ENCODE data around the gene STAT6. TPM values are rescaled to one million over a fixed set of nuclear protein-coding genes. Genes with fewer than 3 reads are reported as not detected.

Gene STAT6
- total RNA-seq, 1 donor from 2014 or later, result 12.9 TPM

DNA sequence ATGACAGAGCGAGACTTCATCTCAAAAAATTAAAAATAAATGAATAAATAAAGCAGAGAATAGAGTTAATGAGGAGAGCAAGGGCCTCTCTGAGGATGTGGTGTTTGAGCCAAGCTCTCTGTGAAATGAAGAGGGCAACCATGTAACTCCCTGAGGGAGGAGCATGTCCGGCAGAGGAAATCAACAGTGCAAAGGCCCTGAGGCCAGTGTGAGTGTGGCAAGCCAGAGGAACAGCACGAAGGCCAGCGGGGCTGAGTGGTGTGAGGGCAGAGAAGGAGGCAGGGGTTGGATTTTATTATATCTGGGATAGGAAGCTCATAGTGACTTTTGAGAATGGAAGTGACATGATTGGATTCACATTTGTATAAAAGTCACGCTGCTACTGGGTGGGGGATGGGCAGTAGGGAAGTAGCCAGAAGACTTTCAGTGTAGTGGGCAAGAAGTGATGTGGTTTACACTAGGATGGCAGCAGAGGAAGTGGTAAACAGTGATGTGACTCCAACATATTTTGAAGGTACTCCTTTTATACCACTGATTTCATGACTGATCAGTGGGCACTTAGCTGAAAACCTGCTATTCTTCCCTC is 46.5 kb upstream of the STAT6 start:
- Mint-ChIP-seq H3K4me3 (peak overlapping the region; percentile 72), H3K27ac (no peak overlapping the region), H3K9me3 (no peaks in the 10 kb centered on the region), H3K4me1 (peaks cover 12% of the 10 kb centered on the region), H3K36me3 (peaks cover 57% of the 10 kb centered on the region), H3K27me3 (ENCODE audit: insufficient read depth, low read depth) (peaks cover 5% of the 10 kb centered on the region)
- no peak overlapping the region for H2AFZ ChIP-seq (replicated peaks)
- no peaks in the 10 kb centered on the region for H3K79me2 ChIP-seq (ENCODE audit: low read depth)
- DNase-seq (ENCODE audit: low spot score), result no peak
- H3K4me1 ChIP-seq, result no peaks in the 10 kb centered on the region
- H3F3A ChIP-seq (ENCODE audit: low read depth), result no peaks in the 10 kb centered on the region
- TF ChIP-seq EZH2phosphoT487 (IDR thresholded peaks at IDR 0.05), result no peak
- no peak for TF ChIP-seq EZH2 (IDR thresholded peaks at IDR 0.05)
- TF ChIP-seq, protein P1, sequence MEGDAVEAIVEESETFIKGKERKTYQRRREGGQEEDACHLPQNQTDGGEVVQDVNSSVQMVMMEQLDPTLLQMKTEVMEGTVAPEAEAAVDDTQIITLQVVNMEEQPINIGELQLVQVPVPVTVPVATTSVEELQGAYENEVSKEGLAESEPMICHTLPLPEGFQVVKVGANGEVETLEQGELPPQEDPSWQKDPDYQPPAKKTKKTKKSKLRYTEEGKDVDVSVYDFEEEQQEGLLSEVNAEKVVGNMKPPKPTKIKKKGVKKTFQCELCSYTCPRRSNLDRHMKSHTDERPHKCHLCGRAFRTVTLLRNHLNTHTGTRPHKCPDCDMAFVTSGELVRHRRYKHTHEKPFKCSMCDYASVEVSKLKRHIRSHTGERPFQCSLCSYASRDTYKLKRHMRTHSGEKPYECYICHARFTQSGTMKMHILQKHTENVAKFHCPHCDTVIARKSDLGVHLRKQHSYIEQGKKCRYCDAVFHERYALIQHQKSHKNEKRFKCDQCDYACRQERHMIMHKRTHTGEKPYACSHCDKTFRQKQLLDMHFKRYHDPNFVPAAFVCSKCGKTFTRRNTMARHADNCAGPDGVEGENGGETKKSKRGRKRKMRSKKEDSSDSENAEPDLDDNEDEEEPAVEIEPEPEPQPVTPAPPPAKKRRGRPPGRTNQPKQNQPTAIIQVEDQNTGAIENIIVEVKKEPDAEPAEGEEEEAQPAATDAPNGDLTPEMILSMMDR (IDR thresholded peaks at IDR 0.05), result no peak
- no peak overlapping the region for H3K27ac ChIP-seq
- H3K9me3 ChIP-seq (ENCODE audit: low read depth), result no peaks in the 10 kb centered on the region
- no peaks in the 10 kb centered on the region for H4K20me1 ChIP-seq (ENCODE audit: low read depth)
- H3K27me3 ChIP-seq, result no peaks in the 10 kb centered on the region
- H3K4me2 ChIP-seq, result no peak overlapping the region
- H3K9ac ChIP-seq, result no peak overlapping the region
- no peak overlapping the region for H3K4me3 ChIP-seq
- H3K36me3 ChIP-seq, result no peaks in the 10 kb centered on the region

GRCh38 chr12:57156701-57157403 is 45.7 kb upstream of the STAT6 start:
- Histone ChIP-seq H2AFZ (replicated peaks) (no peak overlapping the region), H3K9me3 (ENCODE audit: low read depth) (no peaks in the 10 kb centered on the region), H3K36me3 (no peaks in the 10 kb centered on the region), H3K4me2 (no peak overlapping the region), H3F3A (ENCODE audit: low read depth) (no peaks in the 10 kb centered on the region), H4K20me1 (ENCODE audit: low read depth) (peaks cover 7% of the 10 kb centered on the region), H3K27ac (no peak overlapping the region), H3K4me1 (no peaks in the 10 kb centered on the region), H3K9ac (no peak overlapping the region), H3K4me3 (no peak overlapping the region), H3K27me3 (no peaks in the 10 kb centered on the region), H3K79me2 (ENCODE audit: low read depth) (no peaks in the 10 kb centered on the region)
- no peak for DNase-seq (ENCODE audit: low spot score)
- TF ChIP-seq EZH2phosphoT487 (IDR thresholded peaks at IDR 0.05) (no peak), EZH2 (IDR thresholded peaks at IDR 0.05) (no peak)
- H3K27me3 Mint-ChIP-seq (ENCODE audit: insufficient read depth, low read depth), result peaks cover 5% of the 10 kb centered on the region
- peaks cover 15% of the 10 kb centered on the region for H3K4me1 Mint-ChIP-seq
- H3K36me3 Mint-ChIP-seq, result peaks cover 49% of the 10 kb centered on the region
- no peak overlapping the region for H3K27ac Mint-ChIP-seq
- H3K4me3 Mint-ChIP-seq, result no peak overlapping the region
- H3K9me3 Mint-ChIP-seq, result no peaks in the 10 kb centered on the region

DNA sequence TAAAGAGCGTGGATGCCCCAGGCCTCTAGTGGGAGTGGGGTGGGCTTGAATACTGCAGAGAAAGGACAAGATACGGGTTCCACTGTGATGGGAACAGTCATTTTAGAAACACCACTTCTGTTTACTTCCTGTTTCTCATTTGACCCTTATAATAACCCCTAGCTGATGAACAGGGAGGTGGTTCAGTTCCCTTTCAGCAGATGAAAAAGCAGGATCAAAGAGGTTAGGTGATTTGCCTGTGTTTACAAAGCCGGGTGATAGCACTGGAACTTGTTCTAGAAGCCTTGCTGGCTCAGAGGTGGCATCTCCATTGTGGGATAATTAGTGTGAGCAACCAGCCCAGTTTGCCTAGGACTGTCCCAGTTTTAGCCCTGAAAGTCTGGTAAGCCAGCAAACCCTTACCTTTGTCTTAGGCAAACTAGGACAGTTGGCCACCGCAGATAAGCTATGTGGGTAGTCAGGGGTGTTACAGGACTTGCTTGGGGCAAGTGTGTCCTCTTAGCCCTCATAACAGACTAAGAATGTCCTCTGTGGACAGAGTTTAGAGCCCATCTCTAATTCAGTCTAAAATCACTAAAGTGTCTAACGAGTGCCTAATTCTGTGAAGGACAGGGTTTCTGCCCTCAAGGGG is 43.8 kb upstream of the STAT6 start:
- Histone ChIP-seq H4K20me1 (ENCODE audit: low read depth) (peaks cover 21% of the 10 kb centered on the region), H2AFZ (replicated peaks) (no peak overlapping the region), H3K9ac (no peak overlapping the region), H3K9me3 (ENCODE audit: low read depth) (no peaks in the 10 kb centered on the region), H3K27ac (no peak overlapping the region), H3K4me2 (no peak overlapping the region), H3K36me3 (no peaks in the 10 kb centered on the region), H3K4me3 (no peak overlapping the region), H3K4me1 (no peaks in the 10 kb centered on the region), H3K27me3 (no peaks in the 10 kb centered on the region), H3K79me2 (ENCODE audit: low read depth) (no peaks in the 10 kb centered on the region), H3F3A (ENCODE audit: low read depth) (no peaks in the 10 kb centered on the region)
- no peaks in the 10 kb centered on the region for H3K9me3 Mint-ChIP-seq
- H3K27me3 Mint-ChIP-seq (ENCODE audit: insufficient read depth, low read depth), result peaks cover 5% of the 10 kb centered on the region
- H3K4me1 Mint-ChIP-seq, result peaks cover 20% of the 10 kb centered on the region
- TF ChIP-seq, protein P1 (IDR thresholded peaks at IDR 0.05), result no peak
- TF ChIP-seq EZH2 (IDR thresholded peaks at IDR 0.05), result no peak
- TF ChIP-seq EZH2phosphoT487 (IDR thresholded peaks at IDR 0.05), result no peak
- H3K36me3 Mint-ChIP-seq, result peaks cover 39% of the 10 kb centered on the region
- DNase-seq (ENCODE audit: low spot score), result no peak
- H3K27ac Mint-ChIP-seq, result no peak overlapping the region
- H3K4me3 Mint-ChIP-seq, result no peak overlapping the region

Data from neural progenitor cell (in vitro differentiated cells).